GM12873 (cell line): Measurements from ENCODE around the gene EPC1.

Source experiments
- CTCF ChIP-seq: IDR thresholded peaks from 2 replicates; pipeline ENCODE4 v1.5.1; 2012; ENCODE audit warnings: low read depth, mild to moderate bottlenecking, moderate library complexity, low read length, control low read depth; ENCODE audit not compliant: insufficient read depth; ENCODE audit errors: missing control alignments

EPC1 gene

GRCh38 chr10:32381165-32381564, 34.2 kb upstream of the EPC1 start:
- TF ChIP-seq CTCF = no peak

- TF ChIP-seq CTCF = no peak
Observed at GRCh38 chr10:32379950-32380551, 33.1 kb upstream of the EPC1 start.

- no peak for TF ChIP-seq CTCF
Observed at GRCh38 chr10:32379318-32379949, 32.5 kb upstream of the EPC1 start.

GRCh38 chr10:32378363-32379317, 31.7 kb upstream of the EPC1 start:
- no peak for TF ChIP-seq CTCF

- TF ChIP-seq CTCF = peak; percentile 44
Observed at GRCh38 chr10:32377458-32378259, 30.7 kb upstream of the EPC1 start.

GRCh38 chr10:32376771-32377170, 29.8 kb upstream of the EPC1 start:
- TF ChIP-seq CTCF = no peak
